Measurements from ENCODE around the gene DENND4C. TPM values are rescaled to one million over a fixed set of nuclear protein-coding genes. Genes with fewer than 3 reads are reported as not detected.

The DENND4C gene
- total RNA-seq, 1 donor from 2014 or later = 35.6 TPM

DNA sequence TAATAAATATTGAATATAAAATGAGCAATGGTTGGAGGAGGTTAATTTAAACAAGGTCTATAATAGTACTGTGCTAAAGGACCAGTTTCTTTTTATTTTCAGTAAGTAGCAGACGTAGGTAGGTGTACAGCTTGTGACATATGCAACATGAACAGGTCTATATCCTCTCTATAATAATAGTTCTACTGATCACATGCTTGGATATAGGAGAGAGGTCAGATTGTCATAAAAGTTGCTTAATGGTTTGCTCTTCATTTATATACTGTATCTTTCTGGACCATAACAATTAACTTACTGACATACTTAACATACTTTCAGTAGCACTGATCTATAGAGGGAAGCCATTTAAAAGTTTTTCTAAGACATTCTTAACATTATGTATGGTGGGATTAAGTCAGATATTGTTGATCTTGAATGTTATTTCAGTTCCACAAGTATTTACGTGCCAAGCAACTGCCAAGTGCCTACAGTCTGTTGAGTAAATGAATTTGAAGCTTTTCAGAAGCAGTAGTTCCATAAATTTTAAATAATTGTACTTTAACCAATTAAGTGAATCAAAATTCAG lies 68.0 kb downstream of the DENND4C start:
- H3K4me1 Mint-ChIP-seq (ENCODE audit: unreplicated experiment) = no peaks in the 10 kb centered on the region
- no peak overlapping the region for H3K27ac Mint-ChIP-seq (ENCODE audit: unreplicated experiment)
- peaks cover 21% of the 10 kb centered on the region for H3K36me3 Mint-ChIP-seq (ENCODE audit: low read depth, unreplicated experiment)
- no peak for DNase-seq (ENCODE audit: low spot score)
- H3K27me3 Mint-ChIP-seq (ENCODE audit: unreplicated experiment) = no peaks in the 10 kb centered on the region
- no peak overlapping the region for H3K4me3 Mint-ChIP-seq (ENCODE audit: unreplicated experiment)
- no peaks in the 10 kb centered on the region for H3K9me3 Mint-ChIP-seq (ENCODE audit: unreplicated experiment)
- no peak for TF ChIP-seq CTCF (IDR thresholded peaks at IDR 0.05; ENCODE audit: unreplicated experiment)

GRCh38 chr9:19303216-19303615 lies 72.7 kb downstream of the DENND4C start:
- no peaks in the 10 kb centered on the region for H3K9me3 Mint-ChIP-seq (ENCODE audit: unreplicated experiment)
- H3K36me3 Mint-ChIP-seq (ENCODE audit: low read depth, unreplicated experiment) = peaks cover 21% of the 10 kb centered on the region
- no peaks in the 10 kb centered on the region for H3K27me3 Mint-ChIP-seq (ENCODE audit: unreplicated experiment)
- no peak for TF ChIP-seq CTCF (IDR thresholded peaks at IDR 0.05; ENCODE audit: unreplicated experiment)
- no peak for DNase-seq (ENCODE audit: low spot score)
- H3K4me1 Mint-ChIP-seq (ENCODE audit: unreplicated experiment) = no peaks in the 10 kb centered on the region
- H3K4me3 Mint-ChIP-seq (ENCODE audit: unreplicated experiment) = no peak overlapping the region
- H3K27ac Mint-ChIP-seq (ENCODE audit: unreplicated experiment) = no peak overlapping the region

GRCh38 chr9:19306568-19306967 lies 76.1 kb downstream of the DENND4C start:
- TF ChIP-seq CTCF (IDR thresholded peaks at IDR 0.05; ENCODE audit: unreplicated experiment) = no peak
- H3K27me3 Mint-ChIP-seq (ENCODE audit: unreplicated experiment) = no peaks in the 10 kb centered on the region
- no peak overlapping the region for H3K27ac Mint-ChIP-seq (ENCODE audit: unreplicated experiment)
- peaks cover 11% of the 10 kb centered on the region for H3K36me3 Mint-ChIP-seq (ENCODE audit: low read depth, unreplicated experiment)
- no peaks in the 10 kb centered on the region for H3K9me3 Mint-ChIP-seq (ENCODE audit: unreplicated experiment)
- H3K4me3 Mint-ChIP-seq (ENCODE audit: unreplicated experiment) = no peak overlapping the region
- H3K4me1 Mint-ChIP-seq (ENCODE audit: unreplicated experiment) = no peaks in the 10 kb centered on the region
- DNase-seq (ENCODE audit: low spot score) = no peak

DNA sequence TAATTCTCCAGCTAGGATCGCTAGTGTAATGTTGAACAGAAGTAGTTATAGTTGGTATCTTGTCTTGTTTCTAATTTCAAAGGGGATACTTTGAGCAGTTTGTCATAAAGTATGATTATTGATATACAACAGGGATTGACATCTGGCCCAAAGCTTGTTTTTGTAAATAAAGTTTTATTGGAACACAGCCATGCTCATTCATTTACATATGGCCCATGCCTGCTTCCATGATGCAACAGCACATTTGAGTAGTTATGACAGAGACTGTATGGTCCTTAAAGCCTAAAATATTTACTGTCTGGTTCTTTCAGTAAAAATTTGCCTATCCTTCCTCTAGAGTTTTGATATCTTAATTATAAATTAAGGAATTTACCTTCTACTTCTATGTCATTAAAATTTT lies 79.8 kb downstream of the DENND4C start:
- DNase-seq (ENCODE audit: low spot score) = no peak
- Mint-ChIP-seq H3K27ac (ENCODE audit: unreplicated experiment) (no peak overlapping the region), H3K9me3 (ENCODE audit: unreplicated experiment) (no peaks in the 10 kb centered on the region), H3K4me1 (ENCODE audit: unreplicated experiment) (no peaks in the 10 kb centered on the region), H3K36me3 (ENCODE audit: low read depth, unreplicated experiment) (peaks cover 8% of the 10 kb centered on the region), H3K4me3 (ENCODE audit: unreplicated experiment) (no peak overlapping the region), H3K27me3 (ENCODE audit: unreplicated experiment) (no peaks in the 10 kb centered on the region)
- no peak for TF ChIP-seq CTCF (IDR thresholded peaks at IDR 0.05; ENCODE audit: unreplicated experiment)

- Mint-ChIP-seq H3K4me1 (ENCODE audit: unreplicated experiment) (no peaks in the 10 kb centered on the region), H3K4me3 (ENCODE audit: unreplicated experiment) (peak overlapping the region; percentile 13), H3K36me3 (ENCODE audit: low read depth, unreplicated experiment) (peaks cover 6% of the 10 kb centered on the region), H3K9me3 (ENCODE audit: unreplicated experiment) (no peaks in the 10 kb centered on the region), H3K27me3 (ENCODE audit: unreplicated experiment) (no peaks in the 10 kb centered on the region), H3K27ac (ENCODE audit: unreplicated experiment) (no peak overlapping the region)
- DNase-seq (ENCODE audit: low spot score) = no peak
- no peak for TF ChIP-seq CTCF (IDR thresholded peaks at IDR 0.05; ENCODE audit: unreplicated experiment)
Measured at GRCh38 chr9:19313573-19313972, 83.1 kb downstream of the DENND4C start.
